Neural cell (in vitro differentiated cells): ENCODE measurements around the gene SLC24A3.

Source experiments
- EP300 ChIP-seq: fragments of 450-650 bp; conservative IDR thresholded peaks from 2 replicates; pipeline ENCODE4 v1.6.1; 2014; ENCODE audit warnings: antibody characterized with exemption, mild to moderate bottlenecking, moderate library complexity; ENCODE audit not compliant: poor library complexity, severe bottlenecking
- EZH2 ChIP-seq: fragments of 200-600, 300-800 bp; shearing (Covaris generic), sonication (generic); IDR thresholded peaks from 2 replicates; pipeline ENCODE4 v1.6.1; 2014; ENCODE audit warnings: antibody characterized with exemption, low read length, borderline replicate concordance, mild to moderate bottlenecking; ENCODE audit not compliant: insufficient read depth, poor library complexity, severe bottlenecking
- MXI1 ChIP-seq: fragments of 450-650 bp; conservative IDR thresholded peaks from 2 replicates; pipeline ENCODE4 v1.6.1; 2014; ENCODE audit warnings: antibody characterized with exemption, mild to moderate bottlenecking; ENCODE audit not compliant: poor library complexity, severe bottlenecking
- POLR2AphosphoS5 ChIP-seq: IDR thresholded peaks from 2 replicates; pipeline ENCODE4 v1.6.1; 2012
- RAD21 ChIP-seq: fragments of 450-650 bp; conservative IDR thresholded peaks from 2 replicates; pipeline ENCODE4 v1.6.1; 2014; ENCODE audit warnings: antibody characterized with exemption, mild to moderate bottlenecking, moderate library complexity
- SMC3 ChIP-seq: fragments of 450-650 bp; conservative IDR thresholded peaks from 2 replicates; pipeline ENCODE4 v1.6.1; 2014; ENCODE audit warnings: antibody characterized with exemption, mild to moderate bottlenecking, moderate library complexity; ENCODE audit not compliant: poor library complexity
- TAF1 ChIP-seq: IDR thresholded peaks from 2 replicates; pipeline ENCODE4 v1.6.1; 2012; ENCODE audit warnings: low read depth
- TF ChIP-seq, protein P1 (sequence below): fragments of 450-650 bp; IDR thresholded peaks from 2 replicates; pipeline ENCODE4 v1.5.1; 2014; ENCODE audit warnings: antibody characterized with exemption, mild to moderate bottlenecking, moderate library complexity; ENCODE audit not compliant: poor library complexity, severe bottlenecking

DNA sequence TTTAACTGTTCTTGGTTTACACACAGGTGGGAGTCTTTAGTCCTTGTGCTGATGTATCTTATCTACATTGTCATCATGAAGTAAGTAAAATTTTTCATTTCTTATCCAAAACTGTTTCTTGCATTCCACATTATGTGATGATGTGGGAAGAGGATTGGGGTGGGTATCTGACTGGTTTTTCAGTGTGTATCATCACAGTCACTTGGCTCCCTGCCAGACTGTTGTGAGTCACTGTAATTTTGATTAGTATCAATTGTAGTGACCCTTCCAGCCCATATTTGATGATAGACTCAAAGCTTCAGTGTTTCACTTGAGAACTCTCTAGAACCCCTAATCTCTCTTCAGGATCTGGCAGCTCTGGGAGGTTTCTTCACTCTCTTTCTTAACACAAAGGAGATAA, 461.1 kb downstream of the SLC24A3 start:
- TF ChIP-seq EZH2, result no peak
- TF ChIP-seq, protein P1, sequence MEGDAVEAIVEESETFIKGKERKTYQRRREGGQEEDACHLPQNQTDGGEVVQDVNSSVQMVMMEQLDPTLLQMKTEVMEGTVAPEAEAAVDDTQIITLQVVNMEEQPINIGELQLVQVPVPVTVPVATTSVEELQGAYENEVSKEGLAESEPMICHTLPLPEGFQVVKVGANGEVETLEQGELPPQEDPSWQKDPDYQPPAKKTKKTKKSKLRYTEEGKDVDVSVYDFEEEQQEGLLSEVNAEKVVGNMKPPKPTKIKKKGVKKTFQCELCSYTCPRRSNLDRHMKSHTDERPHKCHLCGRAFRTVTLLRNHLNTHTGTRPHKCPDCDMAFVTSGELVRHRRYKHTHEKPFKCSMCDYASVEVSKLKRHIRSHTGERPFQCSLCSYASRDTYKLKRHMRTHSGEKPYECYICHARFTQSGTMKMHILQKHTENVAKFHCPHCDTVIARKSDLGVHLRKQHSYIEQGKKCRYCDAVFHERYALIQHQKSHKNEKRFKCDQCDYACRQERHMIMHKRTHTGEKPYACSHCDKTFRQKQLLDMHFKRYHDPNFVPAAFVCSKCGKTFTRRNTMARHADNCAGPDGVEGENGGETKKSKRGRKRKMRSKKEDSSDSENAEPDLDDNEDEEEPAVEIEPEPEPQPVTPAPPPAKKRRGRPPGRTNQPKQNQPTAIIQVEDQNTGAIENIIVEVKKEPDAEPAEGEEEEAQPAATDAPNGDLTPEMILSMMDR, result no peak
- no peak for TF ChIP-seq MXI1
- TF ChIP-seq RAD21, result no peak
- no peak for TF ChIP-seq TAF1
- no peak for TF ChIP-seq SMC3
- no peak for TF ChIP-seq POLR2AphosphoS5
- TF ChIP-seq EP300, result no peak
